Trophoblast cell (in vitro differentiated cells and primary cell): Measurements from ENCODE around the gene EML4.

ENCODE experiments used
- DNase-seq, 2 donors: peaks; one replicate each; pipeline ENCODE4 v3.0.0-alpha.2; 2016
- H2AFZ ChIP-seq: 2 replicates; pipeline ENCODE4 v1.6.1; 2013; ENCODE audit warnings: low read length, moderate library complexity, mild to moderate bottlenecking; ENCODE audit not compliant: insufficient read depth, poor library complexity
- H2AK5ac ChIP-seq: 2 replicates; pipeline ENCODE4 v1.6.1; 2013; ENCODE audit warnings: mild to moderate bottlenecking, low read length
- H2BK120ac ChIP-seq: 2 replicates; pipeline ENCODE4 v1.6.1; 2013; ENCODE audit warnings: low read length, mild to moderate bottlenecking, moderate library complexity; ENCODE audit not compliant: insufficient read depth, poor library complexity
- H2BK12ac ChIP-seq: 2 replicates; pipeline ENCODE4 v1.6.1; 2013; ENCODE audit warnings: mild to moderate bottlenecking, low read length, moderate library complexity
- H2BK5ac ChIP-seq: 2 replicates; pipeline ENCODE4 v1.6.1; 2013; ENCODE audit warnings: low read length, low read depth, moderate library complexity, mild to moderate bottlenecking; ENCODE audit not compliant: poor library complexity
- H3K14ac ChIP-seq: 2 replicates; pipeline ENCODE4 v1.6.1; 2013; ENCODE audit warnings: mild to moderate bottlenecking, low read length
- H3K18ac ChIP-seq: 2 replicates; pipeline ENCODE4 v1.6.1; 2013; ENCODE audit warnings: mild to moderate bottlenecking, low read length
- H3K23ac ChIP-seq: 2 replicates; pipeline ENCODE4 v1.6.1; 2013; ENCODE audit warnings: low read length
- H3K27ac ChIP-seq: 2 replicates; pipeline ENCODE4 v1.5.1; 2013; ENCODE audit warnings: low read depth, mild to moderate bottlenecking, inconsistent platforms, low read length, moderate library complexity
- H3K27me3 ChIP-seq: 2 replicates; pipeline ENCODE4 v1.6.1; 2013; ENCODE audit warnings: inconsistent platforms, mild to moderate bottlenecking, low read length, moderate library complexity; ENCODE audit not compliant: insufficient read depth
- H3K36me3 ChIP-seq, 2 experiments: 1 replicate in 1 of 2; 2 replicates in 1 of 2; pipeline ENCODE4 v1.6.1; 2013; ENCODE audit warnings: low read length in 2 of 2, mild to moderate bottlenecking in 2 of 2, moderate library complexity in 1 of 2; ENCODE audit not compliant: insufficient read depth in 2 of 2, control insufficient read depth in 1 of 2
- H3K4ac ChIP-seq: 2 replicates; pipeline ENCODE4 v1.6.1; 2013; ENCODE audit warnings: low read depth, mild to moderate bottlenecking, low read length, moderate library complexity
- H3K4me1 ChIP-seq, 2 experiments: 1 replicate in 1 of 2; 2 replicates in 1 of 2; pipeline ENCODE4 v1.6.1; 2013; ENCODE audit warnings: low read length in 2 of 2, mild to moderate bottlenecking in 2 of 2, moderate library complexity in 1 of 2; ENCODE audit not compliant: insufficient read depth in 2 of 2, control insufficient read depth in 1 of 2
- H3K4me2 ChIP-seq: 2 replicates; pipeline ENCODE4 v1.6.1; 2013; ENCODE audit warnings: inconsistent platforms, mild to moderate bottlenecking, low read length, moderate library complexity
- H3K4me3 ChIP-seq: 2 replicates; pipeline ENCODE4 v1.5.1; 2013; ENCODE audit warnings: mild to moderate bottlenecking, low read depth, low read length, inconsistent platforms
- H3K79me1 ChIP-seq: one replicate; pipeline ENCODE4 v1.6.1; 2013; ENCODE audit warnings: low read length
- H3K79me2 ChIP-seq: 2 replicates; pipeline ENCODE4 v1.6.1; 2013; ENCODE audit warnings: low read length, mild to moderate bottlenecking; ENCODE audit not compliant: control insufficient read depth, insufficient read depth, poor library complexity
- H3K9ac ChIP-seq: 2 replicates; pipeline ENCODE4 v1.6.1; 2013; ENCODE audit warnings: mild to moderate bottlenecking, low read length
- H3K9me3 ChIP-seq: 2 replicates; pipeline ENCODE4 v1.6.1; 2013; ENCODE audit warnings: low read depth, mild to moderate bottlenecking, control low read depth, inconsistent platforms, low read length; ENCODE audit not compliant: insufficient read depth
- H4K12ac ChIP-seq: 2 replicates; pipeline ENCODE4 v1.6.1; 2013; ENCODE audit warnings: low read depth, mild to moderate bottlenecking, low read length, moderate library complexity
- H4K8ac ChIP-seq: 2 replicates; pipeline ENCODE4 v1.6.1; 2013; ENCODE audit warnings: low read depth, mild to moderate bottlenecking, low read length, moderate library complexity
- H4K91ac ChIP-seq: one replicate; pipeline ENCODE4 v1.6.1; 2013; ENCODE audit warnings: low read depth, mild to moderate bottlenecking, low read length, moderate library complexity
- WGBS: extraction: QIAGEN DNeasy Blood & Tissue Kit; methylation state at CpG from one replicate; pipeline ENCODE4 v1.1.7; 2013; ENCODE audit warnings: missing lambda C conversion rate; ENCODE audit not compliant: insufficient read length, insufficient coverage; ENCODE audit errors: extremely low coverage; 5-methylcytosine and 5-hydroxymethylcytosine counted together

The EML4 gene

GRCh38 chr2:42289222-42289621 is 120.1 kb downstream of the EML4 start:
- no peak overlapping the region for H3K4me2 ChIP-seq
- no CpG with 5 or more reads among the region's 4 CpGs for WGBS
- H4K91ac ChIP-seq: no peak overlapping the region
- H2BK5ac ChIP-seq: no peak overlapping the region
- H3K27ac ChIP-seq: no peak overlapping the region
- H3K36me3 ChIP-seq: peaks cover 4 to 9% of the 10 kb centered on the region in 2 experiments
- no peaks in the 10 kb centered on the region for H3K27me3 ChIP-seq
- DNase-seq: no peak
- no peak overlapping the region for H4K12ac ChIP-seq
- no peaks in the 10 kb centered on the region for H3K4me1 ChIP-seq
- no peaks in the 10 kb centered on the region for H3K9me3 ChIP-seq
- H3K14ac ChIP-seq: no peak overlapping the region
- H2AK5ac ChIP-seq: no peak overlapping the region
- H2BK120ac ChIP-seq: no peak overlapping the region
- no peak overlapping the region for H4K8ac ChIP-seq
- H3K23ac ChIP-seq: no peak overlapping the region
- H3K9ac ChIP-seq: no peak overlapping the region
- H3K79me2 ChIP-seq: no peaks in the 10 kb centered on the region
- H2AFZ ChIP-seq: no peak overlapping the region
- no peak overlapping the region for H2BK12ac ChIP-seq
- H3K4me3 ChIP-seq: no peak overlapping the region
- no peak overlapping the region for H3K4ac ChIP-seq
- no peaks in the 10 kb centered on the region for H3K79me1 ChIP-seq
- H3K18ac ChIP-seq: no peak overlapping the region

GRCh38 chr2:42290005-42290404 is 120.9 kb downstream of the EML4 start:
- H4K12ac ChIP-seq: no peak overlapping the region
- H2AFZ ChIP-seq: no peak overlapping the region
- no CpG with 5 or more reads among the region's 8 CpGs for WGBS
- H2AK5ac ChIP-seq: no peak overlapping the region
- no peak overlapping the region for H3K9ac ChIP-seq
- H2BK5ac ChIP-seq: no peak overlapping the region
- H2BK12ac ChIP-seq: no peak overlapping the region
- H3K27me3 ChIP-seq: no peaks in the 10 kb centered on the region
- no peak overlapping the region for H3K4me3 ChIP-seq
- no peaks in the 10 kb centered on the region for H3K79me2 ChIP-seq
- H3K23ac ChIP-seq: no peak overlapping the region
- no peak overlapping the region for H4K91ac ChIP-seq
- no peaks in the 10 kb centered on the region for H3K79me1 ChIP-seq
- H3K9me3 ChIP-seq: no peaks in the 10 kb centered on the region
- no peaks in the 10 kb centered on the region for H3K4me1 ChIP-seq
- H3K4ac ChIP-seq: no peak overlapping the region
- H3K27ac ChIP-seq: no peak overlapping the region
- H2BK120ac ChIP-seq: no peak overlapping the region
- H3K14ac ChIP-seq: no peak overlapping the region
- H3K18ac ChIP-seq: no peak overlapping the region
- no peak overlapping the region for H4K8ac ChIP-seq
- no peak for DNase-seq
- H3K4me2 ChIP-seq: no peak overlapping the region
- peaks cover 4 to 11% of the 10 kb centered on the region in 2 experiments for H3K36me3 ChIP-seq

- H3K23ac ChIP-seq: no peak overlapping the region
- H2BK5ac ChIP-seq: no peak overlapping the region
- H3K4me1 ChIP-seq: no peaks in the 10 kb centered on the region
- H4K91ac ChIP-seq: no peak overlapping the region
- H3K27ac ChIP-seq: no peak overlapping the region
- H3K79me1 ChIP-seq: no peaks in the 10 kb centered on the region
- DNase-seq: no peak
- no peak overlapping the region for H4K8ac ChIP-seq
- no peak overlapping the region for H2AFZ ChIP-seq
- peaks cover 6 to 11% of the 10 kb centered on the region in 2 experiments for H3K36me3 ChIP-seq
- H4K12ac ChIP-seq: no peak overlapping the region
- H3K9me3 ChIP-seq: no peaks in the 10 kb centered on the region
- no peak overlapping the region for H2AK5ac ChIP-seq
- no peak overlapping the region for H3K9ac ChIP-seq
- no peak overlapping the region for H2BK120ac ChIP-seq
- no peak overlapping the region for H3K14ac ChIP-seq
- H3K4me3 ChIP-seq: no peak overlapping the region
- no peak overlapping the region for H3K18ac ChIP-seq
- no peak overlapping the region for H3K4ac ChIP-seq
- no CpG with 5 or more reads among the region's 8 CpGs for WGBS
- H3K79me2 ChIP-seq: no peaks in the 10 kb centered on the region
- H2BK12ac ChIP-seq: no peak overlapping the region
- no peaks in the 10 kb centered on the region for H3K27me3 ChIP-seq
- H3K4me2 ChIP-seq: no peak overlapping the region
Observed at GRCh38 chr2:42293019-42293418, 123.9 kb downstream of the EML4 start.

- Histone ChIP-seq H3K14ac (no peak overlapping the region), H3K9ac (no peak overlapping the region), H3K4me2 (no peak overlapping the region), H3K36me3 (peaks cover 5 to 13% of the 10 kb centered on the region in 2 experiments), H2BK120ac (no peak overlapping the region), H3K27me3 (no peaks in the 10 kb centered on the region), H3K79me2 (no peaks in the 10 kb centered on the region), H2AK5ac (no peak overlapping the region), H2BK12ac (no peak overlapping the region), H3K23ac (no peak overlapping the region), H2AFZ (no peak overlapping the region), H3K18ac (no peak overlapping the region), H3K9me3 (no peaks in the 10 kb centered on the region), H3K4me3 (no peak overlapping the region), H3K79me1 (no peaks in the 10 kb centered on the region), H2BK5ac (no peak overlapping the region), H3K4me1 (no peaks in the 10 kb centered on the region), H4K91ac (no peak overlapping the region), H3K4ac (no peak overlapping the region), H3K27ac (no peak overlapping the region), H4K12ac (no peak overlapping the region), H4K8ac (no peak overlapping the region)
- no CpG with 5 or more reads among the region's 2 CpGs for WGBS
- DNase-seq: no peak
Observed at GRCh38 chr2:42296226-42296625, 127.1 kb downstream of the EML4 start.
